Measurements from ENCODE around the gene KCNQ1. TPM values are rescaled to one million over a fixed set of nuclear protein-coding genes. Genes with fewer than 3 reads are reported as not detected.
A peak's percentile ranks its signal among the peaks of the same experiment; 100 is the strongest.

KCNQ1 gene
- total and polyA plus RNA-seq, 9 donors: 1.4 to 17.2 (median 3.8) TPM

- no peak overlapping the region for H3K4me3 ChIP-seq
Measured at GRCh38 chr11:2448661-2449547, 4.1 kb downstream of the KCNQ1 start.

GRCh38 chr11:2449548-2450320, 4.9 kb downstream of the KCNQ1 start:
- no peaks in the 10 kb centered on the region for H3K9me3 ChIP-seq
- DNase-seq: no peak
- TF ChIP-seq EP300 (IDR thresholded peaks at IDR 0.05) (no peak), POLR2A (IDR thresholded peaks at IDR 0.05) (no peak), CTCF (IDR thresholded peaks at IDR 0.05) (no peak)
- H3K27ac ChIP-seq: no peak overlapping the region
- 65 to 73% (median 65%) methylated on average over 26 of the region's 26 CpGs for WGBS, 3 donors
- H3K36me3 ChIP-seq: no peaks in the 10 kb centered on the region
- H3K27me3 ChIP-seq: peaks cover 3% of the 10 kb centered on the region
- intact Hi-C loops (cut with DNase I): no loop called here
- no peaks in the 10 kb centered on the region for H3K4me1 ChIP-seq (ENCODE audit: insufficient read depth)
- no peak overlapping the region for H3K4me3 ChIP-seq

More at GRCh38 chr11:2448661-2449547, 4.1 kb downstream of the KCNQ1 start:
- no peaks in the 10 kb centered on the region for H3K4me1 ChIP-seq (ENCODE audit: insufficient read depth)
- 88 to 92% (median 89%) methylated on average over 20 to 21 of the region's 21 CpGs for WGBS, 3 donors
- no peaks in the 10 kb centered on the region for H3K9me3 ChIP-seq
- H3K27me3 ChIP-seq: peaks cover 3% of the 10 kb centered on the region
- DNase-seq: no peak
- TF ChIP-seq POLR2A (IDR thresholded peaks at IDR 0.05) (no peak), CTCF (IDR thresholded peaks at IDR 0.05) (no peak), EP300 (IDR thresholded peaks at IDR 0.05) (no peak)
- intact Hi-C loops (cut with DNase I): no loop called here
- H3K27ac ChIP-seq: no peak overlapping the region
- H3K36me3 ChIP-seq: no peaks in the 10 kb centered on the region

GRCh38 chr11:2450321-2451041, 5.7 kb downstream of the KCNQ1 start:
- TF ChIP-seq POLR2A (IDR thresholded peaks at IDR 0.05): no peak
- TF ChIP-seq CTCF (IDR thresholded peaks at IDR 0.05): no peak
- no peak for TF ChIP-seq EP300 (IDR thresholded peaks at IDR 0.05)
- Histone ChIP-seq H3K4me1 (ENCODE audit: insufficient read depth) (no peaks in the 10 kb centered on the region), H3K27me3 (peaks cover 1% of the 10 kb centered on the region), H3K36me3 (no peaks in the 10 kb centered on the region), H3K4me3 (no peak overlapping the region), H3K27ac (no peak overlapping the region), H3K9me3 (no peaks in the 10 kb centered on the region)
- DNase-seq: peak in 2 of 5 donors; percentile 4 to 5
- WGBS, 3 donors: 79 to 85% (median 80%) methylated on average over 16 to 19 of the region's 19 CpGs
- intact Hi-C loops (cut with DNase I): no loop called here

GRCh38 chr11:2451336-2451735, 6.5 kb downstream of the KCNQ1 start:
- intact Hi-C loops (cut with DNase I): no loop called here
- Histone ChIP-seq H3K4me3 (no peak overlapping the region), H3K4me1 (ENCODE audit: insufficient read depth) (no peaks in the 10 kb centered on the region), H3K9me3 (no peaks in the 10 kb centered on the region), H3K36me3 (no peaks in the 10 kb centered on the region), H3K27me3 (no peaks in the 10 kb centered on the region), H3K27ac (no peak overlapping the region)
- TF ChIP-seq CTCF (IDR thresholded peaks at IDR 0.05) (no peak), POLR2A (IDR thresholded peaks at IDR 0.05) (no peak), EP300 (IDR thresholded peaks at IDR 0.05) (no peak)
- DNase-seq: peak in 3 of 5 donors; percentile 2 to 24 (median 7)
- 90 to 92% (median 91%) methylated on average over 14 to 15 of the region's 15 CpGs for WGBS, 3 donors
